IPS-18c (cell line): ENCODE data around the gene KCNJ14.

Experiments
- H3K4me3 ChIP-seq: 2 replicates; pipeline ENCODE4 v1.7.0; 2013; ENCODE audit warnings: low read depth, mild to moderate bottlenecking, low read length, moderate library complexity; ENCODE audit not compliant: insufficient read depth
- H3K9me3 ChIP-seq: one replicate; pipeline ENCODE4 v1.6.1; 2013; ENCODE audit warnings: mild to moderate bottlenecking, low read length, moderate library complexity; ENCODE audit not compliant: control insufficient read depth, insufficient read depth

Gene KCNJ14

GRCh38 chr19:48455171-48455907, at the start of gene KCNJ14:
KCNJ14 (plus strand) TSS chr19:48455574; CDS start chr19:48461725, 6,151 bp downstream.
- Histone ChIP-seq H3K4me3 (no peak within 1 kb of the TSS), H3K9me3 (no peaks in the 10 kb centered on the region)

DNA sequence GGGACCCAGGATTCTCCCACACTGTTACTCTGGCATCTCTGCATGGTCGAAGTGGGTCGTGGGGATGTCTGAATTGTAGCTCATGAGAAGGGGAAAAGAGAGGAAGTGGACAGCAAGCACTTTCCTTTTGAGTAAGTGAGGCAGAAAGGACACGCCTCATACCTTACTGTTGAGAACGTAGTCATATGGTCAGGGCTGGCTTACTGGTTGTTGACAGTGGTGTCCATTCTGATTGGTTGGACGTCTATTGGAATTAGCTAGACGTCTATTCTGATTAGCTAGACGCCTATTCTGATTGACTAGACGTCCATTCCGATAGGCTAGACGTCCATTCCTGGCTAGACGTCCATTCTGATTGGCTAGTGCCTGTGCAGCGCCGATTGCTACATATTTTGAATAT, 49.5 kb upstream of the KCNJ14 start:
- Histone ChIP-seq H3K4me3 (no peak overlapping the region), H3K9me3 (no peaks in the 10 kb centered on the region)

DNA sequence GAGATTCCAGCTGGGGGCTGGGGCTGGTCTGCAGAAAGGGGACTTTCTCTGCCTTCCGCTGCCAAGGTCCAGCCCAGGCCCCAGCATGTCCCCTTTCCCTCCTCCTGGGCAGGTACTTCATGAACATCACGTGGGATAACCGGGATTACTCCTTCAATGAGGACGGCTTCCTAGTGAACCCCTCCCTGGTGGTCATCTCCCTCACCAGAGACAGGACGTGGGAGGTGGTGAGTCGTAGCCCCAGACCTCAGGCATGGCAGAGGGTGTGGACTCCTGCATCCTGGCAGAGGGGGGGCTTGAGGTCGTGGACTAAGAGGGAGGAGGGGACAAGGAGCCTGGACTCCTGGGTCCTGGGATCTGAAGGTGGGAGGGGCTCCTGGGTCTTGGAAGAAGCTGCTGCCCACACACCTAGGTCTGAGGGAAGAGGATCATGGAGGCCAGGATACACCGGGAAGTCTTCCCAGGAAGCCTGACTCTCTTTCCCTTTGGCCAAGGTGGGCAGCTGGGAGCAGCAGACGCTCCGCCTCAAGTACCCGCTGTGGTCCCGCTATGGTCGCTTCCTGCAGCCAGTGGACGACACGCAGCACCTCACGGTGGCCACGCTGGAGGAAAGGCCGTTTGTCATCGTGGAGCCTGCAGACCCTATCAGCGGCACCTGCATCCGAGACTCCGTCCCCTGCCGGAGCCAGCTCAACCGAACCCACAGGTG, 41.3 kb upstream of the KCNJ14 start:
- Histone ChIP-seq H3K4me3 (peak overlapping the region; percentile 56), H3K9me3 (no peaks in the 10 kb centered on the region)

DNA sequence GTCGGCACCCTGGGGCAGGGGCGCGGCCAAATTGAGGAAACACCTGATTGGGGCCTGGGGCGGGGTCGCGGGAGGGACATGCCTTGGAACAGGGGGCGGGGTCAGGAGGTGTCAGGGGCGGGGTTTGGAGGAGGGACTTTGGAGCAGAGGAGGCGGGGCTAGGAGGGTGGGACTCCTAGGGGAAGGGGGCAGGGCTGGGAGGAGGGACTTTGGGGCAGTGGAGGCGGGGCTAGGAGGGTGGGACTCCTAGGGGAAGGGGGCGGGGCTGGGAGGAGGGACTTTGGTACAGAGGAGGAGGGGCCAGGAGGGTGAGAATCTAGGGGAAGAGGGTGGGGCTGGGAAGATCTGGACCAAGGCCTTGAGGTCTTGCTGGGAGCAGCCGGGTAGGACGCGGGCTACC, 40.0 kb upstream of the KCNJ14 start:
- no peak overlapping the region; the same call in 1 of the 2 replicates for H3K4me3 ChIP-seq

GRCh38 chr19:48415806-48416221, 39.6 kb upstream of the KCNJ14 start:
- Histone ChIP-seq H3K4me3 (no peak overlapping the region; the same call in 1 of the 2 replicates), H3K9me3 (no peaks in the 10 kb centered on the region)

More for the DNA sequence above, 40.0 kb upstream of the KCNJ14 start:
- H3K9me3 ChIP-seq: no peaks in the 10 kb centered on the region

DNA sequence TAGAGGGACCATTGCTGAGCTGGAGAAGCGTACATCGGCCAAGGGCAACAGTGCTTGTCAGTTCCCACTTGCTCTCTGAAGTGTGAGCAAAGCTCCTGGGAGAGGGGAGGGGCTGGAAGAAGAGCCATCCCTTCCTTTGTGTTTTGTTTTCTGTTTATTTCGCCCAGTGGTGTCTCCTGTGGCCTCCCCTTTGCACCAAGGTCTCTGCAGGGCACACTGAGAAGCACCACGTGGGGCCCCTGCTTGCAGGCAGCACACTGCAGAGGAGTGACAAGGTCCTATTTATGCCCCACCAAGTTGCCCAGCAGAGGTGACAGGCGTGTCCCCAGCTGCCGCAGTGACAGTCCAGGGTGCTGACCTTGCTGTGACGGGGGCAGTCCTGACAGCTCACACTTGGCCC, 38.0 kb upstream of the KCNJ14 start:
- H3K4me3 ChIP-seq: no peak overlapping the region
- no peaks in the 10 kb centered on the region for H3K9me3 ChIP-seq

DNA sequence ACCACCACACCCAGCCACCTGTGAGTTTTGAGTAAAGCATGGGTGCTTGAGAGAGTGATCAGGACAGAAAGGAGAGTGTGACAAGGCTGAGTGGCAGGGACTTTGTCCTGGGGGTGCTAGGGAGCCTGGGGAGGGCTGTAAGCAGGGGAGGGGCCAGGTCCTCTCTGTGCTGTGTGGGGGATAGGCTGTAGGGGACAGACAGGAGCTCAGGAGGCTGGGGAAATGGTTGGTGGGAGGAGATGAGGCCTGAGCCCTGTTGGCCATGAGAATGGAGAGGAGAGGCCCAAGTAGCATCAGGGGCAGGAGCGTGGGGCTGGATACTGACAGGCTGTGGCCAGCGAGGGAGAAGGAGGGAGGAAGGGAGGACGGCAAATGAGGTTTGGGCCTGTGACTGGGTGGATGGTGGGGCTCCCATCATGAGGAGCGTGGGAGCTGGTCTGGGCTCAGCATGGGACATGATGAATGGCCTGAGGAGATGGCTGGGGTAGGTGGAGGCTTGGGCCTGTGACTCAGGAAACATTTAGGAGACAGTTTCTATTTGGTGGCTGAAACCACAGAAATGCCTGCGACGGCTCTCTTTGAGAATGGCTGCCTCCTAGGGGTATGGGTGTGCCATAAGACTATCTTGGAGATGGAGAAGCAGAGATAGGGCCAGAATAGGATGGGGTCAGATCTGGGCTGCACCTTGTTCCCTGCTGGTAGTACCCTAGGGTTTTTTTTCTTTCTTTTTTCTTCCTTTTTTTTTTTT, 36.9 kb upstream of the KCNJ14 start:
- Histone ChIP-seq H3K4me3 (no peak overlapping the region), H3K9me3 (no peaks in the 10 kb centered on the region)

DNA sequence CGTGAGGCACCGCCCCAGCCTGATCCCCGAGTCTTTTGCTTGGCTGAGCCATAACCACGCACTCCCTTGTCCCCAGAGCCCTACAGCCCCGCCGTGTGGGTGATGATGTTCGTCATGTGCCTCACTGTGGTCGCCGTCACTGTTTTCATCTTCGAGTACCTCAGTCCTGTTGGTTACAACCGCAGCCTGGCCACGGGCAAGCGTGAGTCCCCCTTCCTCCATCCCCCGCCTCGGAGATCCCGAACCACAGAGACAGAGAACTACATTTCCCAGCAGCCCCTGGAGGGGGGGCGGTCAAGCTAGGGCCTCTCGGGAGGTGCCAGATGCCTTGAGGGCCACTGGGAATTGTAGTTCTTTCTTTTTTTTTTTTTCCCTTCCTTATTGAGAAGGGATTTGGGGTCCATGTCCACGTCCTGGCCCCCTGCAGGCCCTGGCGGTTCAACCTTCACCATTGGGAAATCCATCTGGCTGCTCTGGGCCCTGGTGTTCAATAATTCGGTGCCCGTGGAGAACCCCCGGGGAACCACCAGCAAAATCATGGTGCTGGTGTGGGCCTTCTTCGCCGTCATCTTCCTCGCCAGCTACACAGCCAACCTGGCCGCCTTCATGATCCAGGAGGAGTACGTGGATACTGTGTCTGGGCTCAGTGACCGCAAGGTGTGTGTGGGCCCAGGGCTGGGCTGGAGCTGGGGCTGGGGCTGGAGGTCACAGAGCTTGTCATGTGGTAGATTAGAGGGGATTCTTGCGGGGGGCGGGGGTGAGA, 36.0 kb upstream of the KCNJ14 start:
- no peak overlapping the region for H3K4me3 ChIP-seq

DNA sequence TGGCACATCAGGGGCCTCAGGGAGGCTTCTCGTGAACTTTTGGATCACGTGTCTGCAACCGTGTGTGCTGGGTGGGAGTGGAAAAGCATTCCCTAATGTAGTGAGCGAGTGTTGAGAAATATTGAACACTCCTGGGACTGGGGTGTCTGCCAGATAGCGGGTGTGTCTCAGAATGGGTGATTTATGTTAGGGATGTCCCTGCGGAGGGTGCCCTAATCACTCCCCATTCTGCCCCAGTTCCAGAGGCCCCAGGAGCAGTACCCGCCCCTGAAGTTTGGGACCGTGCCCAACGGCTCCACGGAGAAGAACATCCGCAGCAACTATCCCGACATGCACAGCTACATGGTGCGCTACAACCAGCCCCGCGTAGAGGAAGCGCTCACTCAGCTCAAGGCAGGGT, 33.8 kb upstream of the KCNJ14 start:
- H3K4me3 ChIP-seq: no peak overlapping the region
- H3K9me3 ChIP-seq: no peaks in the 10 kb centered on the region

More for the DNA sequence above, 36.0 kb upstream of the KCNJ14 start:
- no peaks in the 10 kb centered on the region for H3K9me3 ChIP-seq

DNA sequence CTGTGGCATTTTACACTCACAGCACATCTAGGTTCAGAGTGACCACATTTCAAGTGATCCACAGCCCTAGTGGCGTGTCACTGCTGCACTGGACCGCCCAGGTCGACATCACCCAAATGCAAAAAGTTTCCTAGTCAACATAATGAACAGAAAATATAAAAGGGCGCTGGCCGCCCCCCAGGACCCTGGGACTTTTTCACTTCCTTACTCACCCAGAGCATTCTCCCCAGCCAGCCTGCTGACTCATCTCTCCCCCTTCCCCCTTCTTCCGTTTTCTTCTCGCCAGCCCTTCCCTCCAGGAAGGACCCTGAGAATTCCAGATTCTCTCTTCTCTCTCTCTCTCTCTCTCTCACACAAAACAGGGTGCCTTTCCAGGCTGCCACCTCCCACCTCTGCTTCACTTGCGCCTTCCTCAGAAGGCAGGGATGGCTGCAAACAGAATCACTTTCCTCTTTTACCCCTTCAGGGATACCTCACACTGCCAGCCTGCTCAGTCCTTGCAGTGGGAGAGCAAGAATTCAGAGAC, 30.6 kb upstream of the KCNJ14 start:
- H3K9me3 ChIP-seq: no peaks in the 10 kb centered on the region
- no peak overlapping the region for H3K4me3 ChIP-seq

- Histone ChIP-seq H3K4me3 (no peak overlapping the region), H3K9me3 (peaks cover 4% of the 10 kb centered on the region)
These were observed 26.7 kb upstream of the KCNJ14 start for GRCh38 chr19:48428670-48429069.

DNA sequence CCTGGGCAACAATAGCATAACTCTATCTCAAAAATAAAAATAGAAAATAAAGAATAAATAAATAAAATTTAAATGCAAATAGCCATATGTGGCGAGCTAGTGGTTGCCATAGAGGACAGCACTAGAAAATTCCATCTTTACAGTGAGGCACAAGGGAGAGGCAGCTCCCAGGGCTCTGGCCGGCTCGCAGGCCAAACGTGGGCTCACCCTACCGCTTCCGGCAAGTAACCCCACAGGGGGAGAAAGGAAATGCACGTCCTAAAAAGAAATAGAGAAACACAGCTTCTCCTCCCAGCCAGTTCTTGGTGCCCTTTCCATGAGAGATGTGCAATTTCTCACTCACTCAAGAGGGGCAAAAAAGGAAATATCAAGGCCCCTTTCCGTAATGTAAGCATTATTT, 22.0 kb upstream of the KCNJ14 start:
- no peak overlapping the region for H3K4me3 ChIP-seq
- peaks cover 4% of the 10 kb centered on the region for H3K9me3 ChIP-seq

DNA sequence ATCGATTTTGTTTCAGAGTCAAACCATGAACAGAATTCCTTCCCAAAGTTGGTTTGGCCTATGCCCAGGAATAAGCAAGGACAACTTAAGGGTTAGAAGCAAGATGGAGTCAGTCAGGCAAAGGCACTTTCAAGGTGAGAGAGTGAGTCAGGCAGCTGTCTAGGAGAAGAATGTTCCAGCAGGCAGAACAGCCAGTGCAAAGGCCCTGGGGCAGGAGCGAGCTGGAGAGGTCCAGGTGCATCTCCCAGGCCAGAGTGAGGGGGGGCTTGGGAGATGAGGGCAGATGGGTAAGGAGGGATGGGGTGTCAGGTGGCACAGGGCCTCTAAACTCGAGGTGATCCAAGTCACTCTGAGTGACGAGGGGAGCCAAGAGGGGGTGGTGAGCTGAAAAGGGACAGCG, 18.8 kb upstream of the KCNJ14 start:
- Histone ChIP-seq H3K4me3 (no peak overlapping the region), H3K9me3 (peaks cover under 1% of the 10 kb centered on the region)

GRCh38 chr19:48441360-48442050, 13.9 kb upstream of the KCNJ14 start:
- H3K4me3 ChIP-seq: no peak overlapping the region
- H3K9me3 ChIP-seq: no peaks in the 10 kb centered on the region

- Histone ChIP-seq H3K9me3 (no peaks in the 10 kb centered on the region), H3K4me3 (no peak overlapping the region)
These were observed 13.0 kb upstream of the KCNJ14 start for GRCh38 chr19:48442116-48443035.

- H3K9me3 ChIP-seq: no peaks in the 10 kb centered on the region
- H3K4me3 ChIP-seq: no peak overlapping the region
These were observed 12.1 kb upstream of the KCNJ14 start for GRCh38 chr19:48443256-48443655.
